HuH-7.5 (cell line): ENCODE results near the gene LIFR.

Experiments
- DNase-seq: peaks from one replicate; pipeline ENCODE4 v3.0.0; 2011; ENCODE audit warnings: low spot score

LIFR gene

DNA sequence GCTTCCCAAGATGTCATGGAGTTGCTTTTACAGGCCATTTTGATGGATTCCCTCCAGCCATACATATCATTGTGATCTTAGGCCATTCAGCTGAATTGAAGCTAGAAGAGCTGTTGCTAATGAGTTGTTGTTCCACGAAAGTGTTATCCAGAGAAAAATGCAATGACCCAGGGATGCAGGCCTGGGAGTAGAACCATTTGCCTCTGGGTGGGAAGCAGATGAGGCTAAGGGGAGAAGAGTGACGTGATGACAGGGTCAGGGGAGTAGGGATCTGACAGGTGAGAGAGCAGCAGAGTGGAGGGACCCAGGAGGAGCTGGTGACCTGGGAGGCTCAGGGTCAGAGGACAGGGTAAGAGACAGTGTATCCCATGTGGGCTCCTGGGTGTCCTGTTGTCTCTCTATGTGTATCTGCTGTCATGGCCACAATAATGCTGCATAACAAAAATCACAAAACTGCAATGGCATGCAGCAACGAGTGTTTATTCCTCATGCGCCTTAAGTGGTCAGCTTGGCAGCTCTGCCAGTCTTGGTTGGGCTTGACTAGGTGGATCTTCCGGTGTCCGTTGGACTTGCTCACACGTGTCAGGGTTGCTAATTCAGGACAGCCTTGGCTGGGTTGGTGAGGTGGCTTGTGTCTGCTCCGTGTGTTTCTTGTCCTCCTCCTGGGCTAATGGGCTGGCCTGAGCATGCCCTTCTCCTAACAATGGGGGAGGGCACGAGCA is 90.6 kb downstream of the LIFR start:
- DNase-seq = no peak

DNA sequence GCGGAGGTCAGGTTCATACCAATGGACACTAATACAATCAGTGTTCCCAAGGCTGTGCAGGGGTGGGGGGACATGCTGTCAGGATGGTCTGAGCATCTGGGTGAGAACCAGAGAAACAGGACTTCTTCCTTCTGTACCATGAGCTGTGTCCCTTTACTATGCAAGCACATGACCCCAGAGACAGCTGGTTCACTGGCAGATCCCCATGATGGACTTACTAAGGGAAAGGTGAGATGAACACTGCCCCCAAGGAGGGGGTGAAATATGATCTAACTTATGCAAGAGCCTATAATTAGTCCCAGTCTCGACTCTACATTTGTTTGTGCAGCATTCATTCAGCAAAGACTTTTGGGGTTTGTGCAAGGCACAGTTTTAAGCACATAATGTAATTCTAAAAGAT is 91.4 kb downstream of the LIFR start:
- DNase-seq = no peak

DNA sequence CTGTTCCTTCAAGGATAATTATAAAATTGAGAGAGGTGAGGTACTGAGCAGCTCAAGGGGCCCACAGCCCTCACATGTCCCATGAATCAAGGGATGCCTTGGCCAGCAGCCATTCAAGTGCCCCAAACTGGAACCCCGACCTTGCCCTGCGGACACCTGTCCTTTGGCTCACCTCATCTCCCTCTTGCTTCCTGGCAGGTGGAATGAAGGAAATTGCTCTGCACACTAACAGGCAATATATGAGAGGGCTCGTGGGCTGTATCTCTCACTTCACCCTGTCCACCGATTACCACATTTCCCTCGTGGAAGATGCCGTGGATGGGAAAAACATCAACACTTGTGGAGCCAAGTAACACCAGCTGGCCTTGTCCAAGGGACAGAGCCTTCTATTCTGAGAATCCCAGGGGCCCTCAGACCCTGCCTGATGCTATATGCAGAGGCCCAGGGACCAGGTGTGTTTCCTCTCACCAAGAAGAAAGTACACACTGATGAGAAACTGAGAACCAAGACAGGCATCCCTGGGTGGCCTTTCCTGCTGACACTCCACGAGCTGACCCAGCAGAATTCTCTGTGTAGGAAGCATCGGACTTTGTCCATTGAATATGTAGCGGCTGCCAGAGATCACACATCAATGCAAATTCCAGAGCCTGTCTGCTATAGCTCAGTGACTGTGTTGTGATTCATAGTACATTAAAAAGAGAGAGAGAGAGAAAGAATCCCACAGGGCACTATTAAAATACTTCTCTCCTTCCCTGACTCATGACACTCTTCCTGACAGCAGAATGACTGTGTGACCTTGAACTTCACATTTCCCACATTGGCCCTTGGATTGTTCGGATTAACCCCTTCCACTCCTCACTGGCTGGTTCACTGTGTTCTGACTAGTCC is 92.6 kb downstream of the LIFR start:
- peak; percentile 74 for DNase-seq

DNA sequence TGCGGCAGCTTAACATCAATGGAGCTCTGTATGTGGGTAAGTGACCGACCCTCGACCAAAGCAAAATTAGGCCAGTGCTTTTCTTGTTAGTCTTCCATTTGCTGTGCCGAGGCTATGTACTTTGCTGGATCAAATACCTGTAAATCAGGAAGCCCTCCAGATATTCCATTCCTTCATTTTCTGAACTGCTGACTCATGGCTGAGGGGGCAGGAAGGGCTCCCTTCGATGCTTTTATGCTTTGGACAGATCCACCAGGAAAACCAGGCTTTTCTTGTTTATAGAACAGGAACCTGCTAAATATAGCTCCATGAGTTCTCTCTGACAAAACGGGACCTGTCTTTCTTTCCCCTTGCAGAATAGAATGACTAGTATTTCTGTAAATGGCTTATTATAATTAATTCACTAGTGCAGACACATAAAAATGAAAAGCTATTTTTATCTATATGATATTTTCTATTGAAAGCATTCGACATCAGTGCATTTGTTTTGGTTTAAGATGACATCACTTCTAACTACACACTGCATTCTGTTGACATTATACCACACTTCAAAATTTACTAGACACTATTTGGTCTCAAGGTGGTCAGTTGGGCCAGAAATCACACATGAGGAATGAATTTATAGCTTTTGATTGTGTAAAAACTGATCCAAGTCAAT is 93.3 kb downstream of the LIFR start:
- no peak for DNase-seq

DNA sequence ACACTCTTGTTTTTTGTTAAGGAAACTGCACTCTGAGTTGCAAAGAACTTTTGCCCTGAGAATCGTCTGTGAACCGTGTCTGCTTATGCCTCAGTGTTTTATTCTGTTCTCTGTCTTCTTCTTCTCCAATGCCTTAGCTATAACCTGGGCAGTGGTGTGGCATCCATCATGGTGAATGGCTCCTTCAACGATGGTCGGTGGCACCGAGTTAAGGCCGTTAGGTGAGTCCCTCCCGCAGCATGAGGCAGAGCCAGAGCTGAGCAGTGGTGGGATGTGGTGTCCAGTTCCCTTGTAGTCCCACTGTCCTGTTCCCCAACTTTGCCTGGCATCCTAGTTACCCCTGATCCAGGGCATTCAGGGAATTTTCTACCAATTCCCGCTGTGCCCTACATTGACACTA is 98.3 kb downstream of the LIFR start:
- no peak for DNase-seq

DNA sequence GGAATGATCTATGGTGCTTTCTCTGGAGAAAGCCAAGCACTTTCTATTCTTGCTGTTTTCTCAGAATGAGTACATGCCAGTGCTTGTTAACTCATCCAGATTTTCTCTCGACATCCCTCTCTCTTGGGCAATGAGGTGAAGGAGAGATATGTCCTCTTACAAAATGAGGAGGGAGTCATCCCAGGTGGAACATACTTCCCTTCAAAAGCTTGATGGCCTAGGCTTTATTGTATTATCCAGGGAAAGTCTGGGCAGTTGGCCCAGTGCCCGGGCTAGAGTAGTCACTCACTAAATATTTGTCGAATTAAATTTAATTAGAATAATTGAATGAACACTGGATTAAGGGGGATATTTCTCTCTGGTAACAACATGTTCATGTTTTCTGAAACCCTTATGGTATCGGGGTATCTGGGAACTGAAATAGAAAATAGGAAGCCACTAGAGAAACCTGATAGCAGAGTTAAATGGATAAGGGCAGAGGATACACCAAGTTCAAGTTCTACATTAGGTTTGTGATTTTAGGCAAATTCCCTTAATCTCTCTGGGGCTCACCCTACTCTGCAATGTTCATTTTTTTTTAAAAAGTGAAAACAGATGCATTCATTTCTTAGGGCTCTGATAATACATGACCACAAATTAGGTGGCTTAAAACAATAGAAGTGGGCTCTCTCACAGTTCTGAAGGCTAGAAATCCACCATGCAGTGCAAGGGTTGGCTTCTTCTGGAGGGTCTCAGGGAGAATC is 99.6 kb downstream of the LIFR start:
- no peak for DNase-seq

DNA sequence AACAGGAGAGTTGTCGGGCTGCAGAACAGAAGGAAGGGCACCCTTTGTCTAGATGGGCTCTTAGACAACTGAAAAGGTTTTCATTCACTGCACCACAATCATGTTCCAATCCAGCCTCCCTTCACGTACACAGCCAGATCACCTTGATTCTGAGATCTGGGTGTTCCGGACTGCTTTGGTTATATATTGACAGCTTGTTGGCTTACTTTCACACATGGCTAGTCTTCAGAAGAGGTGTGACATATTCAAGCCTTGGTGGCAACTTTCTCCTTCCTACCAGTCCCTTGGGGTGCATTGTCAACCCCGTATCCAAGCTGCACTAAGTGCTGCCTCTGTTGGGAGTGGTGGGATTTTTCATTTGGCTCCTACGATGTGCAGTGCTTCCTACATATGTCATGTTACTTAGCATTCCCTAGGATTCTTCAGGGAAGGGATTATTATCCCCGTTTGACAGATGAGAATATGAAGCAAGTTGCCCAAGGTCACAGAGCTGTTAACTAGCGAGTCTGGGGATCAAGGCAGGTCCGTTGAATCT is 100.6 kb downstream of the LIFR start:
- no peak for DNase-seq

DNA sequence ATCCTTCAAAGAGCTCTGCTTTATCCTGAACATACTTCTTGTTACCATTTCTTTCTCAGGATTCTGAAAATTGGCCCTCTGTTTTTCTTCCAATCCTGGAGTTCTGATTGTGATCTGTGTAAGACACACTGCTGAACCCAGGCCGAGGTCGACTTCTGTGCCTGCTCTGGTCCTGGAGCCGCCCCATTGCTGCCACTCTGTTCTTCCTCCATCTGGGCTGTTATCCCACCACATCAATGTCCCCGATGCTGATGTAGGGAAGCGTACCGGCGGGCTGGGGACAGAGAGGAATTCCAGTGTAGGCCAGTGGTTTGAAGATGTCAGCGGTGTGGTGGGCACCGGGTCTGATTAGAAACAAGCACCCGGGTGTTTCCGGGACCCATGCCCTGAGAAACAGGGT is 102.5 kb downstream of the LIFR start:
- no peak for DNase-seq

DNA sequence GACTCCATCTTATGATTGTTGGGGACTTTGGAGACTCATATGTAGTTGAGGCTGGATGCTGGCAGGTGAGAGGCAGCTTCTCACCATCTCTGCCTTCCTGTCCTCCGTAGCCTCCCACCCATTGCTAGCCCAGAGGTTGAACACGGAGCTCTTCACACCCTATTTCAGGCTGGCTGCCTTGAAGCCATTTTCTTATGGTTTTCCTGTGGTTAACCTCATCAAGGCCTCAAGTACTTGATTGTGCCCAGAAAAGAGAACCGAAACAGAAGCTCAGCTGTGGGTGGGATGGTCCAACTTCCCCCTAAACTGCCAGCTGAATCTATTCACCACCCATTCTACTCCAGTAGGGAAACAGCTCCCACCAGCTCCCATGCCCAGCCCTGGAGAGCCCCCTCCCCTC is 102.9 kb downstream of the LIFR start:
- no peak for DNase-seq

DNA sequence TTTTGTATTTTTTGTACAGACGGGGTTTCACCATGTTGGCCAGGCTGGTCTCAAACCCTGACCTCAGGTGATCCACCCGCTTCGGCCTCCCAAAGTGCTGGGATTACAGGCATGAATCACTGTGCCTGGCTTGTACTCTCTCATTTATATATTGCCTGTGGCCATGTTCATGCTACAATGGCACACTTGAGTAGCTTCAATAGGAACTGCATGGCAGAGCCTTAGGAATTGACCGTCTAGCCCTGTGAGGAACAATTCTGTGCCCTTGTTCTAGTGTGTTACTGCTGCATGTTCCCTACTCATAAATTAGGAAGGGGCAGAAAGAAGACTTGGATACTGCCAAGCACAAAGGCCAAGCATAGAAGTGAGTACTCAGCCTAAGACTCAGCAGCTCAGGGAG is 104.2 kb downstream of the LIFR start:
- no peak for DNase-seq

DNA sequence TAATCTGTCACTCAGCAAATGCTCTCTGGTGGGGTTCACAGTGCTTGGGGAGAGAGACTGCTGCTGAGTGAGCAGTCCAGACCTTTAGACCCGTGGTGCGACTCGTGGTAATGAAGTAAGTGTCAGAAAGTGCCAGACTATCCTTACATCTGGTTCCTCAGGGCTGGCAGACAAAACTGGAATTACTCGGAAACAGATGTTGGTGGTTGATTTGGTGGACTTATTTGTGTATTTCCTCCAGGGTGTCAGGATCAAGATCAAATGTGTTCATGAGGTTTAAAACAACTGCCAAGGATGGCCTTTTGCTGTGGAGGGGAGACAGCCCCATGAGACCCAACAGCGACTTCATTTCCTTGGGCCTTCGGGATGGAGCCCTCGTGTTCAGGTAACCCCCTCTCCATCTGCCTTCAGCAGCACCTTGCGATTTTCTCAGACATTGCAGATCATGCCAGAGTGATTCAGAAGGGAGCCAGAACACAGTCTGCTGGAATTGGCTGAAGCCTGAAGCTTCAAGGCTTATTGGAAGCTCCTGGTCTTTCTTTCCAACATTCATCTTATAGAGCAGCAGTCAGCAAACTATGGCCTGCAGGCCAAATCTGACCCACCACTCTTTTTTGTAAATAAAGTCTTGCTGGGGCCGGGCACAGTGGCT is 105.2 kb downstream of the LIFR start:
- DNase-seq = no peak

DNA sequence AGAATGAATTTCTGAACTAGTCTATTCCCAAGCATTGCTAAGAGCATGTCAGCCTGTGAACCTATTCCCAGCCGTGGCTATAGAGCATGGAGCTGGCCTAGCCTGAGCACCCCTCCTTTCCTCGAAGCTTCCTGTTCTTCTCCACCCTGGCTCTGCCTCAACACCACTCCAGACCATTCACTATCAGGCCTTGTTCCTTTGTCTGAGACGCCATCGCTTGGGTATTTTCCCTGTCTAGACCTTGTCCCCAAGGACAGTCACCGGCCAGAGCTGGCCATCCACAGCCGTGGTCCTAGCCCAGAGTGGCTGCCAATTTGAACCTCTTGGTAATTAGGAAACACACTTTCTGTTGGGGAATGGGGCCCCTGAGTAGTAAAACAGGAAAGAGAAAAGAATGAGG is 105.8 kb downstream of the LIFR start:
- DNase-seq = no peak

DNA sequence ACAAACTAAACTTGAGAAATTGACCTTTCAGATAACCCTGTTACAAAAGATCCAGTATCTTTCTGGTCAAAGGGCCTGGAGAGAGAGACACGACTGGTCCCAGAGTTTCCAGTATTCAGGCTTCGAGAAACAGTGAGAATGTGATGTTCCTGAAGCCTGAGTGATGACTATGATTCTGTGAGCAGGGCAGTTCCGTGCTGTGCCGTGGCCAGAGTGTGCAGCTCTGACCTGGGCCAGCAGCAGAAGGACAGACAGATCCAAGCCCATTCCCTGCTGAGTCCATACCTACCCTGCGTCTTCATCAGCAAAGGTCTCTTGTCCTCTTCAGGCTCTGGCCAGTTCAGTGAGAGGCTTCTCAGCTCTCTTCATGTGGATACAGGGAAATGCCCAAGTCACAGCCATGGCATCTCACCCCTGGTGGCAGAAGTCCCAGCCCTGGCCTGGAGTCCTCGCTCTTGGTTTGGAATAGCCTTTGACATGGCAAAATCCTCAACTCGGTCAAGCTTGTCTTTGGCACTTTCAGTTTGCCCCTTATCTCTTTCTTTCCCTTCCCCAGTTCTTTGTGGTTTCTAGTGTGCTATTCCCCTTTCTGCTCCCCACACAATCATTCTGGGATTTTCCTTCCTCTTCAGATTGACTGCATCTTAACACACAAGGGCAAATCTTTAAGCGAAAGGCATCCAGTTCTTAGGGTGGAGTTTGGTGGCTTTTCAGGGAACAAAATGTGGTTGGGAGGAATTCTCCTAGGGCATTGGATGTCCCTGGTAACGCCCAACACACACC is 107.7 kb downstream of the LIFR start:
- no peak for DNase-seq

DNA sequence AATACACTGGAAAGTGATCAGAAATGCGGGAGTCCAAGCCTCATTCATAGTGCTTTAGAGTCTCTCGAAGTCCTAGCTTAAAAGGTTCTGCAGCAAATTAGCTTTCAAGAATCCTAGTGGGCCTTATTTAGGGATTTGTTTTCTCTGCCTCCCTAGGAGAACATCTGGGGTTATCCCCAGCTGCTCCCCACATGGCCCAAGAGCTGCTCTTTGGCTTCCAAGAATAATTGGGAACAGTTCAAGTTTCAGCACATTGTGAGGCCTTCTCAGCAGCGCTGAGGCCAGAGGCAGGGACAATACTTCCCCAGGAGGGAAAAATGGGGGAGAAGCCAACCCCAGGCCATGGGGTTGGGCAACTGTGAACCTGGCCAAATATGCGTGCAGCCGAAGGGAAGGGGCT is 108.7 kb downstream of the LIFR start:
- DNase-seq = no peak

DNA sequence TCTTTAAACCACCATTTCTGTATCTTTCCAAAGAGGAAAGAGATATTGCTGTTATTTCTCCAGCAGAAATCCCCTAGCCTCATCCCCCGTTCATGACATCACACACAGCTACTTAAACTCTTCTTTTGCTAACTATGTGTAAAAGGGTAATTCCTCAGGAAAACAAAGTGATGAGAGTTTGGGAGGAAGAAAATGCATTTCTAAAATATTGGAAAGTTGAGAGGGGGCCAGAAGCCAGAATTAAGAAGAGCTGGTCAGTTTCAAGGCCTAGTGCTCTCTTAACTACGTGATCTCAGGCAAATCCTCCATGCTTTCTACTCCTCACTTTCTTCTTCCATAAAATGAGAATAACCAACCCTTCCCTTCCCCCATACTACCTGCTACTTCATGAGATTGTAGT is 109.4 kb downstream of the LIFR start:
- no peak for DNase-seq

DNA sequence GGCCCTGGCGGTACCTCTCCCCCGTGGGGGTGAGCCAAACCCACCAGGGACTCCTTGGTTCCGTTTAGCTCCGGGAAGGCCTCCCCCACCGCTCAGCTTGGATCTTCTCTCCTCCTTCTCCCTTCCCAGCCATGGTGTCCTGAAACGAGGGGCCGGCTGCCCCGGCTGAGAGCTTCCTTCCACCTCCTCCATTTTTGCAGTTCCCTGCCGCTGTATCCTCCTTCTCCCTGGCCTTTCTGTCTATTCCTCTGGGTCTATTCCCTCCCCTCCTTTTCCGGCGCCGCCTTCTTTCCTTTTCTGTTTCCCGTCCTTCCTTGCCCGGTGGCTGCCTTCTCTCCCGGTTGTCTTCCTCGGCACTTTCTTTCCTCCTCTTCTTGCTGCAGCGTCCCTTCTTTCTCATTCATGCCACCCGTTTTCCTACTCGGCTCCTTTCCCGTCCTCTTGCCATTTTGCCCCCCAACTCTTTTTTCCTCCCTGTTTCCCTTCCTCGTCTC is 110.4 kb downstream of the LIFR start:
- DNase-seq = no peak

DNA sequence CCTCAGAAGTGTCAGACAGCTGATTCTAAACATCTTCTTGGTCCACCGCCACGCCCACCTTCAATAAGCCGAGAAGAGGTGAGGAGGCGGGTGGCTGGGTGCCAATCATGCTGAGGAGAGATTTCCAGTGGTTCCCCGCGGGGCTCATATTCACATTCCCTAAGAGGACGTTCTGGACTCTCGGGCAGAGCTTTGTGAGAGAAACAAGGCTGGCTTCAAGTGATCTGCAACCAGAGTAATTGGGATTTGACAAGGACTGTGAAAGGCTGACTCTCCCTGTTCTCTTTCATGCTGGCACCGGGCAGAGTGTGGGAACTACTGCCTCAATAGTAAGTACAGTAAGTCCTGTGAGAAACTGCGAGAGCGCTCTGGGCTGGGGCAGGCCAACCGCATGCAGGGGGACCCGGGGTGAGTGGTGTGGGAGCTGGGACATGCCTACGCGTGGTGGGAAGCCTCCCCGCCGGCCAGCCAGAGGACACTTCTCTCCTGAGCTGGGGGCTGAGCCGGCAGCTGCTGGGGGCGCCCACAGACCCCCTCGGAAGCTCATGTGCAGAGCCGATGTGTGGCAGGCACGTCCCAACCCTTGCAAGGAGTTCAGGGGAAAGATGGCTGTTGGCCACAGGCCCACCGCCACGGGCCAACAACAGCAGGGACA is 110.9 kb downstream of the LIFR start:
- no peak for DNase-seq

DNA sequence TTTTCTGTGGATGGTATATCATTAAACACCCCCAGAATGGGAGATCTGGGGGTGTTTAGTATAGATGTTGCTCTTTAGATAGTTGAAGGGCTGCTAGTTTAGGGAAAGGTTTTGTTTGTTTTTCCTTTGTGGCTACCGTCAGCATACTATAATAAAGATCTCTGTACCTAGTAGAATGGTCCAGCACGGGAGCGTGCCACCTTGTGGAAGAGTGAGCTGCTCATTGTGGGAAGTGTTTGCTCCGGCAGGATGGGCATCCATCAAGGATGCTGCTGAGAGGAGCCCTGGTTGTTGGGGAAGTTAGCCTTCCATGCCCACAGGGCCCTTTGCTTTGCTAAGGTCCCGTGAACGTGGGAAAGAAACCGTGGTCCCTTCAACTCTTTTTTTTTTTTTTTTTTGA is 113.1 kb downstream of the LIFR start:
- no peak for DNase-seq

DNA sequence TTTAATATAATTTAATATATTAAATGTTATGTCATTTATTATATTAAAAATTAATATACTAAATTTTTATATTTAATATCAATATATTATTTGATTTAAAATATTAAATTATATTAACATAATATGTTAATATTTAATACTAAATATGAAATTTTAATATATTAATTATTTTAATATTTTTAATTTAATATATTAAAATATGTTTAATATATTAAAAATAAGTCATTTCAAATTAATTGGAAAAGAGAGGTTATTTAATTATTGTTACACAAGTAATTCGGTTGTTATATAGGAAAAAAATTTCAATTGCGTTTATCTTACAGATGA is 114.2 kb downstream of the LIFR start:
- no peak for DNase-seq
